Gastrocnemius medialis (tissue), 4 donors: ENCODE data around the gene FGD5.

Experiments
- POLR2A ChIP-seq, 2 donors: fragments of 450-650 bp; IDR thresholded peaks; one replicate each; pipeline ENCODE4 v1.6.1; 2017; ENCODE audit warnings: antibody characterized with exemption in 2 of 2, mild to moderate bottlenecking in 2 of 2, moderate library complexity in 2 of 2
- TF ChIP-seq, protein P1 (sequence below), 5 experiments: fragments of 450-650 bp in 3 of 5; fragments of 200-600 bp in 2 of 5; sonication (generic) in 2 of 5; IDR thresholded peaks in 4 of 5; conservative IDR thresholded peaks in 1 of 5; 1 replicate in 4 of 5; 2 replicates in 1 of 5; pipeline ENCODE4 v1.5.1; 2016 to 2019; ENCODE audit warnings: antibody characterized with exemption in 5 of 5, mild to moderate bottlenecking in 3 of 5, moderate library complexity in 3 of 5

- no peak for TF ChIP-seq POLR2A (IDR thresholded peaks at IDR 0.05)
- TF ChIP-seq, protein P1, sequence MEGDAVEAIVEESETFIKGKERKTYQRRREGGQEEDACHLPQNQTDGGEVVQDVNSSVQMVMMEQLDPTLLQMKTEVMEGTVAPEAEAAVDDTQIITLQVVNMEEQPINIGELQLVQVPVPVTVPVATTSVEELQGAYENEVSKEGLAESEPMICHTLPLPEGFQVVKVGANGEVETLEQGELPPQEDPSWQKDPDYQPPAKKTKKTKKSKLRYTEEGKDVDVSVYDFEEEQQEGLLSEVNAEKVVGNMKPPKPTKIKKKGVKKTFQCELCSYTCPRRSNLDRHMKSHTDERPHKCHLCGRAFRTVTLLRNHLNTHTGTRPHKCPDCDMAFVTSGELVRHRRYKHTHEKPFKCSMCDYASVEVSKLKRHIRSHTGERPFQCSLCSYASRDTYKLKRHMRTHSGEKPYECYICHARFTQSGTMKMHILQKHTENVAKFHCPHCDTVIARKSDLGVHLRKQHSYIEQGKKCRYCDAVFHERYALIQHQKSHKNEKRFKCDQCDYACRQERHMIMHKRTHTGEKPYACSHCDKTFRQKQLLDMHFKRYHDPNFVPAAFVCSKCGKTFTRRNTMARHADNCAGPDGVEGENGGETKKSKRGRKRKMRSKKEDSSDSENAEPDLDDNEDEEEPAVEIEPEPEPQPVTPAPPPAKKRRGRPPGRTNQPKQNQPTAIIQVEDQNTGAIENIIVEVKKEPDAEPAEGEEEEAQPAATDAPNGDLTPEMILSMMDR (IDR thresholded peaks at IDR 0.05 in 4 of 5, conservative IDR thresholded peaks at IDR 0.05 in 1 of 5) = no peak
These were observed 24.3 kb upstream of the FGD5 start for GRCh38 chr3:14794435-14794834.
